Kidney (tissue), 14 donors: Measurements from ENCODE around the gene CDH2. TPM values are rescaled to one million over a fixed set of nuclear protein-coding genes. Genes with fewer than 3 reads are reported as not detected.

Source experiments
- DNase-seq, 5 donors: peaks; one replicate each; pipeline ENCODE4 v3.0.0-alpha.2; 2013 to 2020
- FAIRE-seq: peaks from 2 replicates; lab custom pipeline; 2012; peaks lifted over from hg19 to GRCh38; lab: Jason Lieb, UNC
- H3K27ac ChIP-seq, 2 donors: one replicate each; pipeline ENCODE4 v1.7.0; 2013; ENCODE audit warnings: low read depth in 2 of 2, low read length in 2 of 2, inconsistent platforms in 1 of 2
- H3K27me3 ChIP-seq: one replicate; pipeline ENCODE4 v1.7.1; 2013; ENCODE audit warnings: low read length, inconsistent platforms; ENCODE audit not compliant: control insufficient read depth, insufficient read depth
- H3K36me3 ChIP-seq, 3 donors: one replicate each; pipeline versions ENCODE4 v1.7.0 to v1.7.1; 2013; ENCODE audit warnings: low read length in 3 of 3, control low read depth in 1 of 3, inconsistent platforms in 1 of 3; ENCODE audit not compliant: insufficient read depth in 3 of 3, control insufficient read depth in 2 of 3
- H3K4me1 ChIP-seq, 3 donors: one replicate each; pipeline versions ENCODE4 v1.7.0 to v1.7.1; 2013; ENCODE audit warnings: low read length in 3 of 3, inconsistent platforms in 1 of 3, low read depth in 1 of 3; ENCODE audit not compliant: control insufficient read depth in 2 of 3, insufficient read depth in 2 of 3
- H3K4me3 ChIP-seq, 3 donors: one replicate each; pipeline versions ENCODE4 v1.7.0 to v1.8.1; 2013; ENCODE audit warnings: low read length in 3 of 3, control low read depth in 1 of 3, inconsistent platforms in 1 of 3
- H3K9ac ChIP-seq, 3 donors: one replicate each; pipeline versions ENCODE4 v1.7.0 to v1.7.1; 2013; ENCODE audit warnings: low read length in 3 of 3, control low read depth in 1 of 3, inconsistent platforms in 1 of 3
- H3K9me3 ChIP-seq, 3 donors: one replicate each; pipeline versions ENCODE4 v1.7.0 to v1.7.1; 2013; ENCODE audit warnings: low read length in 3 of 3, control low read depth in 1 of 3, inconsistent platforms in 1 of 3; ENCODE audit not compliant: control insufficient read depth in 2 of 3, insufficient read depth in 1 of 3
- CTCF ChIP-seq: IDR thresholded peaks from 3 replicates; pipeline ENCODE4 v1.5.1; 2012; ENCODE audit warnings: mild to moderate bottlenecking, moderate library complexity, borderline replicate concordance; ENCODE audit not compliant: insufficient read depth; ENCODE audit errors: extremely low read depth
- intact Hi-C: fragments of 100-400 bp; cut with DNase I; formaldehyde crosslinking; loops from one replicate; pipeline ENCODE4 v1.11.1; 2022
- polyA plus RNA-seq: library from polyadenylated mRNA; stranded (reverse); fragments of 350-450 nt; fragmentation: Illumina TruSeq; extraction: RNeasy Lipid Tissue Mini Kit (QIAGEN cat#74804); gene quantifications from one replicate; pipeline ENCODE4 v1.2.3, GENCODE V29; 2014; ENCODE audit warnings: low read depth, low replicate concordance; ENCODE audit not compliant: insufficient read depth
- total RNA-seq: library from RNA; stranded (reverse); fragmentation: NEBNext Ultra II Directional; extraction: Animal tissue kit (Norgen Biotek cat#: 25700); gene quantifications from one replicate; pipeline ENCODE4 v1.2.1, GENCODE V29; 2021
- donor health status: control.
- donor health status: control.
- donor health status: control.
- donor health status: control.
- donor health status: control.
- donor health status: DM: yes; HTN: yes; CAD: no.
- donor health status: Normal renal cell carcinoma (clear cell type).

Gene CDH2
- total and polyA plus RNA-seq, 2 donors from 2014 or later: 6.3 to 29.6 TPM

DNA sequence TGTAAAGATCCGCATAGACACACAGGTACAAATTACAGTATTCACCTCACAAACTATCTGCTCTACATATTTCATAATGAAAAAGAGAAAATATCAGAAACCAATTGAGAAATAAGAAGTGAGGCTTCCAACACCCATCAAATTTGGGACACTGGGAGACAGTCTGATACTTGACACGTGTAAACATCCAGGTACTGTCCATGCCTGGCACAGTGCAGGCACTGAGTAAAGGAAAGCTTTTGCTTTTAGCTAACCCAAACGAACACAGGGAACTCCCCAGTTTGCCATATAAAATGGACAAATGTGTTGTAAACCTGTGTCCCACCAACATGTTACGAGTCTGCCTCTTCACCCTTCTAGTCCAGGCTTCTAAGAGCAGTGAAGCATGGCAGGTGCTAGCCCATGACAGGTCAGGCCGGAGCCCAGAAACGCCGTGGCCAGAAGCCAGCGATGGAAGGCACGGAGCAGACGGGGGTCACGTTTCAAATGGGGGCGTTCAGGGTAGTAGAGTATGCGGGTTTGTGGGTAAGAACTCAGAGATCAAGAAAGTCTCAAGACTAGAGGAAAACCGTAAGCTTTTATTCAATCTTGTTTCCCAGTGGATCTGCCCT is 27.0 kb downstream of the CDH2 start:
- Histone ChIP-seq H3K36me3 (no peaks in the 10 kb centered on the region), H3K27me3 (no peaks in the 10 kb centered on the region), H3K9ac (no peak overlapping the region), H3K9me3 (no peaks in the 10 kb centered on the region), H3K4me3 (peak overlapping the region in 2 of 3 donors; percentile 9 to 26), H3K27ac (peak overlapping the region in 1 of 2 donors; percentile 27), H3K4me1 (peaks cover 0 to 4% (median 0%) of the 10 kb centered on the region in 3 donors)
- intact Hi-C loops: no loop called here
- FAIRE-seq (no peak), DNase-seq (peak in 2 of 5 donors; percentile 46 to 62)
- TF ChIP-seq CTCF: no peak

- Histone ChIP-seq H3K27ac (no peak overlapping the region), H3K9me3 (no peaks in the 10 kb centered on the region), H3K27me3 (no peaks in the 10 kb centered on the region), H3K9ac (no peak overlapping the region), H3K4me3 (no peak overlapping the region), H3K4me1 (peaks cover 0 to 4% (median 0%) of the 10 kb centered on the region in 3 donors), H3K36me3 (no peaks in the 10 kb centered on the region)
- FAIRE-seq (no peak), DNase-seq (no peak)
- no peak for TF ChIP-seq CTCF
- intact Hi-C loops: no loop called here
Observed at GRCh38 chr18:28147674-28148171, 29.2 kb downstream of the CDH2 start.

DNA sequence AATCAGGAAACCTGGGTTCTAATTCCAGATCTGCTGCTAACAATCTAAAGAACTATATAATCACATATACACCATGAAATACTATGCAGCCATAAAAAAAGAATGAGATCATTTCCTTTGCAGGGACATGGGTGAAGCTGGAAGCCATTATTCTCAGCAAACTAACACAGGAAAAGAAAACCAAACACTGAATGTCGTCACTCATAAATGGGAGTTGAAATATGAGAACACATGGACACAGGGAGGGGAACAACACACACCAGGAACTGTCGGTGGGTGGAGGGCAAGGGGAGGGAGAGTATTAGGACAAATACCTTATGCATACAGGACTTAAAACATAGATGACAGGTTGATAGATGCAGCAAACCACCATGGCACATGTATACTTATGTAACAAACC is 33.2 kb downstream of the CDH2 start:
- intact Hi-C loops: no loop called here
- FAIRE-seq (no peak), DNase-seq (no peak)
- Histone ChIP-seq H3K27me3 (no peaks in the 10 kb centered on the region), H3K9me3 (no peaks in the 10 kb centered on the region), H3K27ac (no peak overlapping the region), H3K4me3 (no peak overlapping the region), H3K36me3 (no peaks in the 10 kb centered on the region), H3K4me1 (no peaks in the 10 kb centered on the region), H3K9ac (no peak overlapping the region)
- no peak for TF ChIP-seq CTCF
